ENCODE data around the gene KLK4. TPM values are rescaled to one million over a fixed set of nuclear protein-coding genes. Genes with fewer than 3 reads are reported as not detected.

The KLK4 gene
- total RNA-seq, 1 experiment from 2014 or later = 0.84 TPM

- BruUV-seq (replicated peaks) = no TSS peak
- ChIA-PET POLR2A (interaction anchor here (1.1 kb wide), 2 partner anchors 53 to 92 kb away, joined by 3 to 4 read pairs; no protein-coding TSS in a partner anchor), RAD21 (ENCODE audit: low non-redundant PET in 1 of 2, low total read pairs in 2 of 2, uncharacterized antibody in 2 of 2, unreplicated experiment in 2 of 2) (no interaction called here), CTCF (interaction anchor here (0.7 to 1.2 kb wide), 2 partner anchors 13 to 120 kb away, joined by 3 to 5 read pairs; no protein-coding TSS in a partner anchor)
- ATAC-seq (peak; percentile 74), DNase-seq (ENCODE audit: low read depth, low spot score) (peak; percentile 60)
- no peak for TF ChIP-seq EZH2phosphoT487 (IDR thresholded peaks at IDR 0.05; ENCODE audit: borderline replicate concordance)
- peak; percentile 73 for TF ChIP-seq FOSL1 (IDR thresholded peaks at IDR 0.05; ENCODE audit: low read depth)
- no peak for TF ChIP-seq POLR2A (IDR thresholded peaks at IDR 0.05; ENCODE audit: borderline replicate concordance, extremely low read depth, insufficient read depth, insufficient read length)
- TF ChIP-seq MAX (IDR thresholded peaks at IDR 0.05) = peak; percentile 89
- no peak for TF ChIP-seq POLR2AphosphoS5 (IDR thresholded peaks at IDR 0.05; ENCODE audit: low read depth, low read length)
- TF ChIP-seq JUND (IDR thresholded peaks at IDR 0.05) = peak; percentile 66
- TF ChIP-seq YY1 (IDR thresholded peaks at IDR 0.05; ENCODE audit: extremely low read depth, insufficient replicate concordance, low read depth, low read length) = no peak
- TF ChIP-seq ELF1 (IDR thresholded peaks at IDR 0.05; ENCODE audit: borderline replicate concordance, low read depth) = no peak
- no peak for TF ChIP-seq EZH2 (IDR thresholded peaks at IDR 0.05)
- TF ChIP-seq SRF (IDR thresholded peaks at IDR 0.05; ENCODE audit: low read depth) = no peak
- no peak for TF ChIP-seq ZFX (IDR thresholded peaks at IDR 0.05)
- TF ChIP-seq ATF3 (IDR thresholded peaks at IDR 0.05) = no peak
- TF ChIP-seq CBX3 (IDR thresholded peaks at IDR 0.05; ENCODE audit: low read depth) = peak; percentile 53; the same call in 1 of the 2 replicates
- TF ChIP-seq CTCF (IDR thresholded peaks at IDR 0.05 in 2 of 3, conservative IDR thresholded peaks at IDR 0.05 in 1 of 3; ENCODE audit: borderline replicate concordance in 1 of 3, insufficient read depth in 1 of 3, low read depth in 2 of 3, low read length in 2 of 3) = no peak
- TF ChIP-seq SP1 (IDR thresholded peaks at IDR 0.05; ENCODE audit: low read depth) = peak; percentile 33; the same call in 1 of the 2 replicates
- no peak for TF ChIP-seq RAD21 (IDR thresholded peaks at IDR 0.05; ENCODE audit: low read depth)
- no peak for TF ChIP-seq TCF7L2 (IDR thresholded peaks at IDR 0.05; ENCODE audit: borderline replicate concordance, extremely low read depth, insufficient read depth, insufficient read length)
- TF ChIP-seq ZBTB33 (IDR thresholded peaks at IDR 0.05; ENCODE audit: extremely low read depth, insufficient replicate concordance, low read length) = no peak
- TF ChIP-seq ZNF274 (IDR thresholded peaks at IDR 0.05; ENCODE audit: low read depth, low read length) = no peak
- H3K4me1 ChIP-seq (ENCODE audit: control insufficient read depth in 1 of 2, insufficient read depth in 2 of 2, low read length in 2 of 2) = peaks cover 4 to 15% of the 10 kb centered on the region in 2 experiments; a peak in 3 of 4 replicates
- no peaks in the 10 kb centered on the region for H3K9me2 ChIP-seq (ENCODE audit: insufficient read depth)
- H3K27me3 ChIP-seq (ENCODE audit: insufficient read depth, low read length) = no peaks in the 10 kb centered on the region
- no peak overlapping the region for H2AFZ ChIP-seq (ENCODE audit: low read depth, low read length, poor library complexity, severe bottlenecking)
- H3K79me2 ChIP-seq (ENCODE audit: insufficient read depth, low read length) = no peaks in the 10 kb centered on the region
- H3K9ac ChIP-seq (ENCODE audit: low read length) = no peak overlapping the region
- H3K4me3 ChIP-seq (replicated peaks in 1 of 2; ENCODE audit: low read depth in 1 of 2, low read length in 2 of 2) = no peak overlapping the region
- intact Hi-C loops (cut with micrococcal nuclease) = no loop called here
- H3K36me3 ChIP-seq (ENCODE audit: control insufficient read depth in 1 of 2, insufficient read depth in 2 of 2, low read length in 2 of 2) = no peaks in the 10 kb centered on the region
- no peaks in the 10 kb centered on the region for H4K20me1 ChIP-seq (ENCODE audit: insufficient read depth)
- H3K27ac ChIP-seq (ENCODE audit: low read depth, low read length) = no peak overlapping the region
- no peak overlapping the region; the same call in 1 of the 2 replicates for H3K4me2 ChIP-seq (ENCODE audit: low read length)
- H3K9me3 ChIP-seq (ENCODE audit: control insufficient read depth in 1 of 2, insufficient read depth in 1 of 2, low read depth in 1 of 2, low read length in 2 of 2) = no peaks in the 10 kb centered on the region
Measured at GRCh38 chr19:50896591-50897190, 14.5 kb downstream of the KLK4 start.
